Measurements from ENCODE around the gene CCDC146. TPM values are rescaled to one million over a fixed set of nuclear protein-coding genes. Genes with fewer than 3 reads are reported as not detected.

Gene CCDC146
- total RNA-seq, 2 donors from 2014 or later = 2.0 to 3.8 TPM

GRCh38 chr7:77310982-77311381, 188.6 kb downstream of the CCDC146 start:
- no peaks in the 10 kb centered on the region for H3K9me3 Mint-ChIP-seq
- H3K36me3 Mint-ChIP-seq (ENCODE audit: insufficient read depth in 2 of 2) = no peaks in the 10 kb centered on the region
- H3K4me3 Mint-ChIP-seq = no peak overlapping the region
- DNase-seq = no peak
- no peaks in the 10 kb centered on the region for H3K27me3 Mint-ChIP-seq (ENCODE audit: low read depth)
- no peak for ATAC-seq (replicated peaks in 1 of 2)
- H3K4me1 Mint-ChIP-seq (ENCODE audit: low read depth) = no peaks in the 10 kb centered on the region
- H3K27ac Mint-ChIP-seq = no peak overlapping the region

GRCh38 chr7:77313085-77313484, 190.7 kb downstream of the CCDC146 start:
- Mint-ChIP-seq H3K9me3 (no peaks in the 10 kb centered on the region), H3K36me3 (ENCODE audit: insufficient read depth in 2 of 2) (no peaks in the 10 kb centered on the region)

GRCh38 chr7:77313876-77314480, 191.6 kb downstream of the CCDC146 start:
- peaks cover 0 to 3% of the 10 kb centered on the region in 2 donors for H3K36me3 Mint-ChIP-seq (ENCODE audit: insufficient read depth in 2 of 2)
- no peaks in the 10 kb centered on the region for H3K27me3 Mint-ChIP-seq (ENCODE audit: low read depth)

More at GRCh38 chr7:77313085-77313484, 190.7 kb downstream of the CCDC146 start:
- H3K27me3 Mint-ChIP-seq (ENCODE audit: low read depth) = no peaks in the 10 kb centered on the region
- no peak for ATAC-seq (replicated peaks in 1 of 2)
- DNase-seq = no peak
- no peak overlapping the region for H3K27ac Mint-ChIP-seq
- no peaks in the 10 kb centered on the region for H3K4me1 Mint-ChIP-seq (ENCODE audit: low read depth)
- no peak overlapping the region for H3K4me3 Mint-ChIP-seq

GRCh38 chr7:77315182-77315591, 192.8 kb downstream of the CCDC146 start:
- H3K4me3 Mint-ChIP-seq = no peak overlapping the region
- ATAC-seq (replicated peaks in 1 of 2) (no peak), DNase-seq (no peak)
- H3K4me1 Mint-ChIP-seq (ENCODE audit: low read depth) = no peaks in the 10 kb centered on the region
- H3K36me3 Mint-ChIP-seq (ENCODE audit: insufficient read depth in 2 of 2) = peaks cover 0 to 3% of the 10 kb centered on the region in 2 donors
- H3K27ac Mint-ChIP-seq = no peak overlapping the region
- H3K9me3 Mint-ChIP-seq = no peaks in the 10 kb centered on the region
- no peaks in the 10 kb centered on the region for H3K27me3 Mint-ChIP-seq (ENCODE audit: low read depth)

More at GRCh38 chr7:77313876-77314480, 191.6 kb downstream of the CCDC146 start:
- DNase-seq (no peak), ATAC-seq (replicated peaks in 1 of 2) (no peak)
- H3K9me3 Mint-ChIP-seq = no peaks in the 10 kb centered on the region
- no peak overlapping the region for H3K4me3 Mint-ChIP-seq
- no peaks in the 10 kb centered on the region for H3K4me1 Mint-ChIP-seq (ENCODE audit: low read depth)
- H3K27ac Mint-ChIP-seq = no peak overlapping the region

- no peak for ATAC-seq (replicated peaks in 1 of 2)
- Mint-ChIP-seq H3K27ac (no peak overlapping the region), H3K9me3 (no peaks in the 10 kb centered on the region), H3K4me1 (ENCODE audit: low read depth) (no peaks in the 10 kb centered on the region), H3K27me3 (ENCODE audit: low read depth) (no peaks in the 10 kb centered on the region), H3K36me3 (ENCODE audit: insufficient read depth in 2 of 2) (peaks cover 0 to 3% of the 10 kb centered on the region in 2 donors), H3K4me3 (no peak overlapping the region)
- no peak for DNase-seq
Measured at GRCh38 chr7:77316219-77316978, 194.0 kb downstream of the CCDC146 start.

GRCh38 chr7:77318019-77318418, 195.6 kb downstream of the CCDC146 start:
- no peak overlapping the region for H3K4me3 Mint-ChIP-seq
- H3K36me3 Mint-ChIP-seq (ENCODE audit: insufficient read depth in 2 of 2) = peaks cover 0 to 3% of the 10 kb centered on the region in 2 donors
- H3K27me3 Mint-ChIP-seq (ENCODE audit: low read depth) = no peaks in the 10 kb centered on the region
- no peaks in the 10 kb centered on the region for H3K9me3 Mint-ChIP-seq
- ATAC-seq (replicated peaks in 1 of 2) (no peak), DNase-seq (no peak)
- no peaks in the 10 kb centered on the region for H3K4me1 Mint-ChIP-seq (ENCODE audit: low read depth)
- no peak overlapping the region for H3K27ac Mint-ChIP-seq

- ATAC-seq (replicated peaks in 1 of 2) = no peak
- DNase-seq = no peak
- Mint-ChIP-seq H3K27ac (no peak overlapping the region), H3K27me3 (ENCODE audit: low read depth) (no peaks in the 10 kb centered on the region), H3K4me1 (ENCODE audit: low read depth) (no peaks in the 10 kb centered on the region), H3K4me3 (no peak overlapping the region), H3K9me3 (no peaks in the 10 kb centered on the region), H3K36me3 (ENCODE audit: insufficient read depth in 2 of 2) (peaks cover 0 to 3% of the 10 kb centered on the region in 2 donors)
Measured at GRCh38 chr7:77320137-77320536, 197.7 kb downstream of the CCDC146 start.

GRCh38 chr7:77320714-77321113, 198.3 kb downstream of the CCDC146 start:
- peaks cover 2% of the 10 kb centered on the region for H3K4me1 Mint-ChIP-seq (ENCODE audit: low read depth)
- DNase-seq = no peak
- H3K9me3 Mint-ChIP-seq = no peaks in the 10 kb centered on the region
- ATAC-seq (replicated peaks in 1 of 2) = no peak
- no peak overlapping the region for H3K4me3 Mint-ChIP-seq
- H3K27ac Mint-ChIP-seq = no peak overlapping the region
- H3K36me3 Mint-ChIP-seq (ENCODE audit: insufficient read depth in 2 of 2) = peaks cover 0 to 3% of the 10 kb centered on the region in 2 donors
- H3K27me3 Mint-ChIP-seq (ENCODE audit: low read depth) = no peaks in the 10 kb centered on the region

GRCh38 chr7:77321300-77321699, 198.9 kb downstream of the CCDC146 start:
- no peak for DNase-seq
- Mint-ChIP-seq H3K36me3 (ENCODE audit: insufficient read depth in 2 of 2) (peaks cover 0 to 3% of the 10 kb centered on the region in 2 donors), H3K4me3 (no peak overlapping the region), H3K27me3 (ENCODE audit: low read depth) (no peaks in the 10 kb centered on the region), H3K4me1 (ENCODE audit: low read depth) (peaks cover 7% of the 10 kb centered on the region), H3K27ac (no peak overlapping the region), H3K9me3 (no peaks in the 10 kb centered on the region)
- no peak for ATAC-seq (replicated peaks in 1 of 2)

- H3K27ac Mint-ChIP-seq = no peak overlapping the region
- no peak overlapping the region for H3K4me3 Mint-ChIP-seq
- no peaks in the 10 kb centered on the region for H3K27me3 Mint-ChIP-seq (ENCODE audit: low read depth)
- DNase-seq (no peak), ATAC-seq (replicated peaks in 1 of 2) (peak in 1 of 2 donors; percentile 26)
- no peaks in the 10 kb centered on the region for H3K36me3 Mint-ChIP-seq (ENCODE audit: insufficient read depth in 2 of 2)
- peaks cover 56% of the 10 kb centered on the region for H3K4me1 Mint-ChIP-seq (ENCODE audit: low read depth)
- no peaks in the 10 kb centered on the region for H3K9me3 Mint-ChIP-seq
Measured at GRCh38 chr7:77326131-77326530, 203.7 kb downstream of the CCDC146 start.

- H3K9me3 Mint-ChIP-seq = no peaks in the 10 kb centered on the region
- peak overlapping the region; percentile 49 for H3K27ac Mint-ChIP-seq
- H3K36me3 Mint-ChIP-seq (ENCODE audit: insufficient read depth in 2 of 2) = no peaks in the 10 kb centered on the region
- ATAC-seq (replicated peaks in 1 of 2) (no peak), DNase-seq (no peak)
- no peaks in the 10 kb centered on the region for H3K27me3 Mint-ChIP-seq (ENCODE audit: low read depth)
- H3K4me1 Mint-ChIP-seq (ENCODE audit: low read depth) = peaks cover 67% of the 10 kb centered on the region
- peak overlapping the region in 1 of 2 donors; percentile 72 for H3K4me3 Mint-ChIP-seq
Measured at GRCh38 chr7:77327067-77327931, 204.9 kb downstream of the CCDC146 start.

- H3K27me3 Mint-ChIP-seq (ENCODE audit: low read depth) = no peaks in the 10 kb centered on the region
- ATAC-seq (replicated peaks in 1 of 2) (peak; percentile 14 to 34), DNase-seq (peak; percentile 14 to 39)
- H3K9me3 Mint-ChIP-seq = no peaks in the 10 kb centered on the region
- peak overlapping the region; percentile 68 to 72 for H3K4me3 Mint-ChIP-seq
- no peaks in the 10 kb centered on the region for H3K36me3 Mint-ChIP-seq (ENCODE audit: insufficient read depth in 2 of 2)
- peaks cover 67% of the 10 kb centered on the region for H3K4me1 Mint-ChIP-seq (ENCODE audit: low read depth)
- H3K27ac Mint-ChIP-seq = peak overlapping the region; percentile 52
Measured at GRCh38 chr7:77327932-77328628, 205.7 kb downstream of the CCDC146 start.
